Gastroesophageal sphincter (tissue), 4 donors: ENCODE measurements around the gene NDUFA3. TPM values are rescaled to one million over a fixed set of nuclear protein-coding genes. Genes with fewer than 3 reads are reported as not detected.

ENCODE experiments used
- ATAC-seq: fragments of 150-250 bp; one replicate; pipeline ENCODE4 v1.9.1; 2016; ENCODE audit warnings: mild to moderate bottlenecking, moderate library complexity
- H3K27ac ChIP-seq, 4 donors: fragments of 200-600 bp; sonication (generic) in 3 of 4; 1 replicate in 3 of 4; 2 replicates in 1 of 4; pipeline ENCODE4 v1.5.1; 2016 to 2019
- H3K27me3 ChIP-seq: fragments of 200-600 bp; sonication (generic); one replicate; pipeline ENCODE4 v1.5.1; 2019
- H3K36me3 ChIP-seq, 2 donors: fragments of 200-600 bp; sonication (generic); one replicate each; pipeline ENCODE4 v1.5.1; 2019; ENCODE audit warnings: control low read depth in 1 of 2
- H3K4me1 ChIP-seq, 3 donors: fragments of 200-600 bp; sonication (generic); 1 replicate in 2 of 3; 2 replicates in 1 of 3; pipeline ENCODE4 v1.5.1; 2016 to 2019; ENCODE audit warnings: control low read depth in 2 of 3
- H3K4me3 ChIP-seq, 2 donors: fragments of 200-600 bp; sonication (generic); one replicate each; pipeline ENCODE4 v1.5.1; 2019; ENCODE audit warnings: mild to moderate bottlenecking in 1 of 2, moderate library complexity in 1 of 2
- H3K9me3 ChIP-seq, 3 donors: fragments of 200-600 bp; sonication (generic); one replicate each; pipeline ENCODE4 v1.5.1; 2017 to 2019; ENCODE audit warnings: control low read depth in 2 of 3
- EP300 ChIP-seq: sonication (generic); formaldehyde crosslinking; IDR thresholded peaks from one replicate; pipeline ENCODE4 v1.6.1; 2017; ENCODE audit warnings: antibody characterized with exemption, mild to moderate bottlenecking
- POLR2A ChIP-seq, 2 donors: fragments of 450-650 bp; IDR thresholded peaks; one replicate each; pipeline ENCODE4 v1.6.1; 2017; ENCODE audit warnings: antibody characterized with exemption in 2 of 2, mild to moderate bottlenecking in 2 of 2, moderate library complexity in 1 of 2
- POLR2AphosphoS5 ChIP-seq: sonication (generic); formaldehyde crosslinking; IDR thresholded peaks from one replicate; pipeline ENCODE4 v1.6.1; 2017; ENCODE audit warnings: antibody characterized with exemption
- WGBS, 2 donors: methylation state at CpG; one replicate each; pipeline ENCODE4 v1.1.5; 2018; ENCODE audit warnings: low coverage in 1 of 2; 5-methylcytosine and 5-hydroxymethylcytosine counted together
- total RNA-seq, 4 donors: library from RNA; depleted of rRNA; stranded (reverse); fragments of >200 nt; gene quantifications; one replicate each; pipeline ENCODE4 v1.1.0, GENCODE V29; 2016
- TF ChIP-seq, protein P1 (sequence below), 4 experiments: fragments of 200-600 bp in 2 of 4; fragments of 450-650 bp in 2 of 4; sonication (generic) in 1 of 4; IDR thresholded peaks; one replicate each; pipeline ENCODE4 v1.5.1; 2017 to 2019; ENCODE audit warnings: antibody characterized with exemption in 4 of 4, mild to moderate bottlenecking in 2 of 4, moderate library complexity in 2 of 4

The NDUFA3 gene
- total RNA-seq, 4 donors from 2014 or later: 14.2 to 37.7 (median 21.5) TPM

- Histone ChIP-seq H3K36me3 (peaks cover 0 to 100% of the 10 kb centered on the region in 2 donors), H3K9me3 (no peaks in the 10 kb centered on the region), H3K4me3 (no peak overlapping the region), H3K4me1 (peaks cover 0 to 29% (median 12%) of the 10 kb centered on the region in 3 donors), H3K27ac (peak overlapping the region in 3 of 4 donors; percentile 12 to 62 (median 45)), H3K27me3 (no peaks in the 10 kb centered on the region)
- TF ChIP-seq, protein P1, sequence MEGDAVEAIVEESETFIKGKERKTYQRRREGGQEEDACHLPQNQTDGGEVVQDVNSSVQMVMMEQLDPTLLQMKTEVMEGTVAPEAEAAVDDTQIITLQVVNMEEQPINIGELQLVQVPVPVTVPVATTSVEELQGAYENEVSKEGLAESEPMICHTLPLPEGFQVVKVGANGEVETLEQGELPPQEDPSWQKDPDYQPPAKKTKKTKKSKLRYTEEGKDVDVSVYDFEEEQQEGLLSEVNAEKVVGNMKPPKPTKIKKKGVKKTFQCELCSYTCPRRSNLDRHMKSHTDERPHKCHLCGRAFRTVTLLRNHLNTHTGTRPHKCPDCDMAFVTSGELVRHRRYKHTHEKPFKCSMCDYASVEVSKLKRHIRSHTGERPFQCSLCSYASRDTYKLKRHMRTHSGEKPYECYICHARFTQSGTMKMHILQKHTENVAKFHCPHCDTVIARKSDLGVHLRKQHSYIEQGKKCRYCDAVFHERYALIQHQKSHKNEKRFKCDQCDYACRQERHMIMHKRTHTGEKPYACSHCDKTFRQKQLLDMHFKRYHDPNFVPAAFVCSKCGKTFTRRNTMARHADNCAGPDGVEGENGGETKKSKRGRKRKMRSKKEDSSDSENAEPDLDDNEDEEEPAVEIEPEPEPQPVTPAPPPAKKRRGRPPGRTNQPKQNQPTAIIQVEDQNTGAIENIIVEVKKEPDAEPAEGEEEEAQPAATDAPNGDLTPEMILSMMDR (IDR thresholded peaks at IDR 0.05): no peak
- TF ChIP-seq POLR2AphosphoS5 (peak; percentile 60), EP300 (no peak)
- peak; percentile 85 for ATAC-seq
- 17% methylated on average over 1 of the region's 3 CpGs; no CpG with 5 or more reads in 1 of the 2 donors for WGBS, 2 donors
These were observed 45.0 kb downstream of the NDUFA3 start for GRCh38 chr19:54147676-54148075.

- no CpG with 5 or more reads among the region's 19 CpGs for WGBS, 2 donors
- H3K27me3 ChIP-seq: no peaks in the 10 kb centered on the region
- no peaks in the 10 kb centered on the region for H3K9me3 ChIP-seq
- peaks cover 0 to 100% of the 10 kb centered on the region in 2 donors for H3K36me3 ChIP-seq
- no peak for ATAC-seq
- H3K27ac ChIP-seq: peak overlapping the region in 3 of 4 donors; percentile 12 to 62 (median 45)
- peaks cover 0 to 33% (median 12%) of the 10 kb centered on the region in 3 donors for H3K4me1 ChIP-seq
- TF ChIP-seq EP300: no peak
- TF ChIP-seq, protein P1 (IDR thresholded peaks at IDR 0.05): no peak
- TF ChIP-seq POLR2A (IDR thresholded peaks at IDR 0.05): no peak
- no peak for TF ChIP-seq POLR2AphosphoS5
- no peak overlapping the region for H3K4me3 ChIP-seq
These were observed 45.5 kb downstream of the NDUFA3 start for GRCh38 chr19:54148158-54148557.

DNA sequence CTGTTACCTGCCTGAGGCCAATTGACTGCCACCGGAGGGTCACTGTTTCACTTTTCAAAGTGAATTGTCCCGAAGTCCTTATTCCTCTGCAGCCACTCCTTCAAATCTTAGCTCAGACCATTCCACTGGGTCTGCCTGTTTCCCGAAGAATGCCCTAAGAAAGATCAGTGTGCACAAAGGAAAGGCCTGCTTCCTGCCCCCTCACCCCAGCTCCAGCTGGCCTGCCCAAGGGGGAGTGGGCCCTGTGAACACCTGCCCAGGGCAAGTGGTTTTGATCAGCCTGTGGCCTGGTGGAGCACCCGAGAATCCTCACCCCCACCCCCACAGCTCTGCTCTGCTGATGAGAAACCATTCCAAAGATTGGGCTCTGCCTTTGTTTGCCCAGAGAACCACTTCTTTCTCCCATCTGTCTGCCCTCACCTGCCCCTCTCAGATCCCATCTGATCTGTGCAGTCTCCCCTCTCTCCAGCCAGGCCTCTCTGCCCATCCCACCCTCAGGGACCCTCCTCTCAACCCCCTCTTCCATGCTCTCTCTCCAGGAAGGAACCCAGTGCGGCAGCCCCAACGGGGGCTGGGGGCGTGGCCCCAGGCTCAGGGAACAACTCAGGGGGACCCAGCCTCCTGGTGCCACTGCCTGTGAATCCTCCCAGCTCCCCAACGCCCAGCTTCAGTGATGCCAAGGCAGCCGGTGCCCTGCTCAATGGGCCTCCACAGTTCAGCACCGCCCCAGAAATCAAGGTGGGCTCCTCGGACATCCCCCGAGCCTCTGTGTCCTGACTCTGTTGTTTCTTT, 46.6 kb downstream of the NDUFA3 start:
- TF ChIP-seq, protein P1 (IDR thresholded peaks at IDR 0.05): no peak
- TF ChIP-seq POLR2AphosphoS5 (no peak), POLR2A (IDR thresholded peaks at IDR 0.05) (no peak), EP300 (no peak)
- Histone ChIP-seq H3K27ac (no peak overlapping the region), H3K4me1 (peaks cover 0 to 41% (median 12%) of the 10 kb centered on the region in 3 donors), H3K27me3 (no peaks in the 10 kb centered on the region), H3K9me3 (no peaks in the 10 kb centered on the region), H3K4me3 (no peak overlapping the region), H3K36me3 (peaks cover 0 to 100% of the 10 kb centered on the region in 2 donors)
- ATAC-seq: no peak
- 72 to 77% methylated on average over 5 to 10 of the region's 12 CpGs for WGBS, 2 donors

- H3K27me3 ChIP-seq: no peaks in the 10 kb centered on the region
- TF ChIP-seq POLR2A (IDR thresholded peaks at IDR 0.05) (no peak), POLR2AphosphoS5 (no peak), EP300 (no peak)
- TF ChIP-seq, protein P1 (IDR thresholded peaks at IDR 0.05): no peak
- no peak overlapping the region for H3K27ac ChIP-seq
- H3K4me1 ChIP-seq: peaks cover 0 to 32% (median 12%) of the 10 kb centered on the region in 3 donors
- H3K36me3 ChIP-seq: peaks cover 0 to 100% of the 10 kb centered on the region in 2 donors
- H3K4me3 ChIP-seq: no peak overlapping the region
- no peaks in the 10 kb centered on the region for H3K9me3 ChIP-seq
- ATAC-seq: no peak
- 73 to 77% methylated on average over 6 to 19 of the region's 23 CpGs for WGBS, 2 donors
These were observed 48.8 kb downstream of the NDUFA3 start for GRCh38 chr19:54151362-54152035.
